MM.1S (cell line): ENCODE measurements around the gene ACKR1.

Source experiments
- EZH2phosphoT487 ChIP-seq: fragments of 300-600 bp; sonication (generic); IDR thresholded peaks from 2 replicates; pipeline ENCODE4 v1.6.1; 2018; ENCODE audit warnings: antibody characterized with exemption, low read length
- TF ChIP-seq, protein P1 (sequence below): fragments of 300-600 bp; sonication (generic); IDR thresholded peaks from 2 replicates; pipeline ENCODE4 v1.5.1; 2016; ENCODE audit warnings: antibody characterized with exemption, low read length, mixed read lengths

GRCh38 chr1:159173320-159173719 is 31.4 kb upstream of the ACKR1 start:
- TF ChIP-seq, protein P1, sequence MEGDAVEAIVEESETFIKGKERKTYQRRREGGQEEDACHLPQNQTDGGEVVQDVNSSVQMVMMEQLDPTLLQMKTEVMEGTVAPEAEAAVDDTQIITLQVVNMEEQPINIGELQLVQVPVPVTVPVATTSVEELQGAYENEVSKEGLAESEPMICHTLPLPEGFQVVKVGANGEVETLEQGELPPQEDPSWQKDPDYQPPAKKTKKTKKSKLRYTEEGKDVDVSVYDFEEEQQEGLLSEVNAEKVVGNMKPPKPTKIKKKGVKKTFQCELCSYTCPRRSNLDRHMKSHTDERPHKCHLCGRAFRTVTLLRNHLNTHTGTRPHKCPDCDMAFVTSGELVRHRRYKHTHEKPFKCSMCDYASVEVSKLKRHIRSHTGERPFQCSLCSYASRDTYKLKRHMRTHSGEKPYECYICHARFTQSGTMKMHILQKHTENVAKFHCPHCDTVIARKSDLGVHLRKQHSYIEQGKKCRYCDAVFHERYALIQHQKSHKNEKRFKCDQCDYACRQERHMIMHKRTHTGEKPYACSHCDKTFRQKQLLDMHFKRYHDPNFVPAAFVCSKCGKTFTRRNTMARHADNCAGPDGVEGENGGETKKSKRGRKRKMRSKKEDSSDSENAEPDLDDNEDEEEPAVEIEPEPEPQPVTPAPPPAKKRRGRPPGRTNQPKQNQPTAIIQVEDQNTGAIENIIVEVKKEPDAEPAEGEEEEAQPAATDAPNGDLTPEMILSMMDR = no peak
- TF ChIP-seq EZH2phosphoT487 = no peak
